GM10248 (cell line): Measurements from ENCODE around the gene STK32C.
A peak's percentile ranks its signal among the peaks of the same experiment; 100 is the strongest.

Source experiments
- CTCF ChIA-PET: fragments of 300-600 bp; sonication (Branson Sonifier 250); formaldehyde crosslinking; extraction: SDS; loops from one replicate; lab custom pipeline; 2021; ENCODE audit warnings: antibody characterized with exemption; lab: Yijun Ruan, JAX
- POLR2A ChIA-PET: fragments of 350-650 bp; sonication (Branson Sonifier 250); formaldehyde crosslinking; extraction: SDS; loops from one replicate; lab custom pipeline; 2020; ENCODE audit warnings: antibody characterized with exemption; lab: Yijun Ruan, JAX
- DNase-seq: peaks from one replicate; pipeline ENCODE4 v3.0.0; 2012; ENCODE audit errors: extremely low spot score
- TF ChIP-seq, protein P1 (sequence below): IDR thresholded peaks from 2 replicates; pipeline ENCODE4 v1.5.1; 2012; ENCODE audit warnings: mild to moderate bottlenecking, low read depth; ENCODE audit errors: extremely low read depth, missing control alignments, control extremely low read depth

The STK32C gene

DNA sequence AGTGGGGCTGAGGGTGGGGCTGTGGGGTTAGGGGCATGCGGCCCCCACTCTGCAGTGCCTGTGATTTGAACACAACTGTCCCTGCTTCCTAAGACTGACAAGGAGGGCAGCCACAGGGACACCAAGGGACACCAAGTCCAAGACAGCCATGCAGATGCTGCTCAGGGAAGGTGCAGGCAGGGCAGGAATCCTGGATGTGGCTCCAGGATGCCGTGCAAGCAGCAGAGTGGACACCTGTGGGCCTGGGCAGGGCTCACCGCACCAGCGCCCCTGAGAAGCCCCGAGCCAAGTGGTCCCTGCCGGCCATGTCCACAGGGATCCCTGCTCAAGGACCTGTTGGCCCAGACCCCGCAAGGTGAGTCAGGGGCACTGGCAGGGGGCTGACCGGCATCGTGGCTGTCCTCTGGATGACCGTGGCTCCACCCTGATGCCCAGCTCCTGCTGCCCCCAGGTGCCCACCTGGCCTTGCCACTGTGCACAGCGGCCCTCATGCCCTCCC is 58.5 kb downstream of the STK32C start:
- ChIA-PET CTCF (no interaction called here), POLR2A (no interaction called here)

DNA sequence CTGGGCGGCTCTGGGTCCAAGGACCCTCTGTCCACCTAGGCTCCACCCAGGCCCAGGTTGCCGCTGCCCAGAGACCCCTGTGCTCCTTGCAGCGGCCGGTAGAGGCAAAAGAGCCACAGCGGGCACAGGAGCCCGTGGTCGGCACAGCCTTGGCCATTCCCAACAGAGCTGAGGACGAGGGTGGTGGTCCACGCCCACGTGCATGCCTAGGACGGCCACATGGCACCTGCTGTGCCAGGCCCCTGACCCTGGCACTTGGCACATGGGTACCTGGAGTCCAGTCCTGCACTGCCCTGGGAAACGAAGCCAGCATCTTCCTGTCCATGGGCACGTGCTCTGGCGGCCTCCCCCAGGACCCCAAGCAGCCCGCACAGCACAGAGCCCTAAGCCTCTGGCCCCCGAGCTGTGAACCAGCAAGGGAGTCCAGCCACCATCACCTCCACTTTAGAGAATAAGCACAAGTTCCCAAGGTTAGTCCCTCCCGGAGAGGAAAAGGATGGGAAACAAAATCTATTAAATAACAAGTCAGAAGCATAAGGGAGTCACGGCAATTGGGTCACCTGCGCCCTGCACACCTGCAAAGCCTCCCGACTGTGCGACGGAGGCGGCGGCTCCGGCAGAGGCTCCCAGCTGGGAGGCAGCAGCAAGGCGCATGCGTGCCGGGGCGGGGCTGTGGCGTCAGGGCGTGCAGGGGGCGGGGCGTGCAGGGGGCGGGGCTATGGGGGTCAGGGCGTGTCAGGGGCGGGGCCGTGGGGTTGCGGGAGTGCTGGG is 59.1 kb downstream of the STK32C start:
- CTCF ChIA-PET, result no interaction called here
- POLR2A ChIA-PET, result no interaction called here
- peak; percentile 92 for DNase-seq
- TF ChIP-seq, protein P1, sequence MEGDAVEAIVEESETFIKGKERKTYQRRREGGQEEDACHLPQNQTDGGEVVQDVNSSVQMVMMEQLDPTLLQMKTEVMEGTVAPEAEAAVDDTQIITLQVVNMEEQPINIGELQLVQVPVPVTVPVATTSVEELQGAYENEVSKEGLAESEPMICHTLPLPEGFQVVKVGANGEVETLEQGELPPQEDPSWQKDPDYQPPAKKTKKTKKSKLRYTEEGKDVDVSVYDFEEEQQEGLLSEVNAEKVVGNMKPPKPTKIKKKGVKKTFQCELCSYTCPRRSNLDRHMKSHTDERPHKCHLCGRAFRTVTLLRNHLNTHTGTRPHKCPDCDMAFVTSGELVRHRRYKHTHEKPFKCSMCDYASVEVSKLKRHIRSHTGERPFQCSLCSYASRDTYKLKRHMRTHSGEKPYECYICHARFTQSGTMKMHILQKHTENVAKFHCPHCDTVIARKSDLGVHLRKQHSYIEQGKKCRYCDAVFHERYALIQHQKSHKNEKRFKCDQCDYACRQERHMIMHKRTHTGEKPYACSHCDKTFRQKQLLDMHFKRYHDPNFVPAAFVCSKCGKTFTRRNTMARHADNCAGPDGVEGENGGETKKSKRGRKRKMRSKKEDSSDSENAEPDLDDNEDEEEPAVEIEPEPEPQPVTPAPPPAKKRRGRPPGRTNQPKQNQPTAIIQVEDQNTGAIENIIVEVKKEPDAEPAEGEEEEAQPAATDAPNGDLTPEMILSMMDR, result no peak

More for the DNA sequence above, 58.5 kb downstream of the STK32C start:
- no peak for DNase-seq
- TF ChIP-seq, protein P1, result no peak

DNA sequence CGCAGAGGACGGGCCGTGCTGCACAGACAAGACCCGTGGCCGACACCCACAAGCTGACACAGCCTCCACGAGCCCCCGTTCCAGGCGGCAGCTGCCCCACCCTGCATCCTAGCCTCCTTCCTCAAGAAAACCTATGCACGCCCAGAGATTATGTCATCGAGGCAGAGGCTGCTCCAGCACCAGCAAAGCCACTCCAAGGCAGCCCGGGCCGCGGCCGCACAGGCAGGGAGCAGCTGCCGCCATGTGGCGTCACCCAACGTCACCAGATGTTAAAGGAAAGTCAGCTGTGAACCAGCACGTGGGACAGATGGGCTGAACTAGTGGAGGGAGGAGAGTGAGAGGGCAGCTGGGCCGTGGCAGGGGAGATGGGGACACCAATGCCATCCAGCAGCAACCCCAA is 59.8 kb downstream of the STK32C start:
- DNase-seq, result no peak
- TF ChIP-seq, protein P1, result no peak
- POLR2A ChIA-PET, result no interaction called here
- CTCF ChIA-PET, result interaction anchor here (1.2 kb wide), 1 partner anchor 10 kb away, joined by 3 read pairs; no protein-coding TSS in a partner anchor

DNA sequence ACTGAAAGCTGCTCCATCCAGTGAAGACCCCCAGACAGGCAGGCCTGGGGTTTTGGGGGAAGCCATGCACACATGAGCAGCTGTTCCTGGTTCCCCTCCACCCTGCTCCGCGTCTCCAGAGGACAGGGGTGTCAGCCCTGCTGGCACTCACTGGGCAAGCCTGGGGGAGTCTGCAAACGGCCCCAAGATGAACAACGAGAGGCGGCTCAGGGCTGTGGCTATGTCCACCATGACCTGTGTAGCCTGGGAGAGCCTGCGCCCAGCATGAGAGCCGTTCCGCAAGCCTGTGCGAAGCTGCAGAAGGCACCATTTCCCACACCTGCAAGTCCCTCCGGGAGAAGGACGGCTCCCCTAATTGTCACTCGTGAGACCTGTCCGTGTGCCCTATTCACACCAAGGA is 61.5 kb downstream of the STK32C start:
- ChIA-PET CTCF (no interaction called here), POLR2A (no interaction called here)
- no peak for DNase-seq
- TF ChIP-seq, protein P1, result no peak

DNA sequence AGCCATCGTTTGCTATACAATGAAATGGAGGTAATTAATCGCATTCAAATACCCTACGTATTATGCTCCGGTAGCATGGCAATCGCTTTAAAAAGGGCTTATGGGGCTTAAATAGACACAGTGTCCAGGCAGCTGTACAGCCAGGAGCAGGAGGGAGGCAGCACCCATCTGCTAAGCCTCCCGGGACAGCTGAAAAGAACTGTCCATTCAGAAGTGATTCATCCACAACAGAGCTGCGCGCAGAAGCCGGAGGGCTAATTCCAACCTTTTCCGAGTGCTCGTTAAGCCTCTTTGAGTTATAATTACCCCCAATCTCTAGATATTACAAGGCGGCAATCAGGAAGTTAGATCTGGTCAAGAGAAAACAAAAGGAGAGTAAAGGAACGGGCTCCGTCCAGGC is 62.7 kb downstream of the STK32C start:
- CTCF ChIA-PET, result no interaction called here
- POLR2A ChIA-PET, result no interaction called here
- TF ChIP-seq, protein P1, result no peak
- DNase-seq, result no peak

DNA sequence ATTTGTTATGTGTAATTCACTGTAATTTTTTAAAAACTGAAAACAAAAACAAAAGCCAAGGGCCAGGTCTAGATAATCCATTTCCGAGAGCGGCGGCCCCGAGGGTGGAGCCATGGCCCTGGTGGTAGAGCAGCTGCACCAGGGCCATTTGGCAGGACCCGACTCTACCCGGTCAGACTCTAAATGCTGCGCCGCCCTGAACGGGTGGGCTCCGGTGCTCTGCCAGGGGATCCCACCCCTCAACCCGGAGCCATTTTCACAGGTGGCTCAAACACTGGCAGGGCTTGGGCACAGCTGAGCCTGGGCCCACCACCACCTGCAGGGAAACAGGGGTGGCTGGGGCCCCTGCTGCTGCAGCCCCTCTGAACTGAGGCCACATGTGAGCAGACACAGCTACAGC is 64.1 kb downstream of the STK32C start:
- ChIA-PET POLR2A (no interaction called here), CTCF (no interaction called here)
- TF ChIP-seq, protein P1, result no peak
- no peak for DNase-seq
